A673 (cell line): ENCODE results near the gene TENM4.

ENCODE experiments used
- EZH2 ChIP-seq: fragments of 200-600 bp; sonication (generic); IDR thresholded peaks from 2 replicates; pipeline ENCODE4 v1.6.1; 2017; ENCODE audit warnings: borderline replicate concordance, low read depth, mild to moderate bottlenecking, mixed read lengths, antibody characterized with exemption, low read length; ENCODE audit not compliant: poor library complexity, severe bottlenecking
- TF ChIP-seq, protein P1 (sequence below): fragments of 300-800, 200-600 bp; sonication (generic); conservative IDR thresholded peaks from 2 replicates; pipeline ENCODE4 v1.5.1; 2017; ENCODE audit warnings: low read depth, mild to moderate bottlenecking, antibody characterized with exemption, low read length, moderate library complexity, mixed read lengths

GRCh38 chr11:79291948-79292347, 148.9 kb downstream of the TENM4 start:
- TF ChIP-seq, protein P1, sequence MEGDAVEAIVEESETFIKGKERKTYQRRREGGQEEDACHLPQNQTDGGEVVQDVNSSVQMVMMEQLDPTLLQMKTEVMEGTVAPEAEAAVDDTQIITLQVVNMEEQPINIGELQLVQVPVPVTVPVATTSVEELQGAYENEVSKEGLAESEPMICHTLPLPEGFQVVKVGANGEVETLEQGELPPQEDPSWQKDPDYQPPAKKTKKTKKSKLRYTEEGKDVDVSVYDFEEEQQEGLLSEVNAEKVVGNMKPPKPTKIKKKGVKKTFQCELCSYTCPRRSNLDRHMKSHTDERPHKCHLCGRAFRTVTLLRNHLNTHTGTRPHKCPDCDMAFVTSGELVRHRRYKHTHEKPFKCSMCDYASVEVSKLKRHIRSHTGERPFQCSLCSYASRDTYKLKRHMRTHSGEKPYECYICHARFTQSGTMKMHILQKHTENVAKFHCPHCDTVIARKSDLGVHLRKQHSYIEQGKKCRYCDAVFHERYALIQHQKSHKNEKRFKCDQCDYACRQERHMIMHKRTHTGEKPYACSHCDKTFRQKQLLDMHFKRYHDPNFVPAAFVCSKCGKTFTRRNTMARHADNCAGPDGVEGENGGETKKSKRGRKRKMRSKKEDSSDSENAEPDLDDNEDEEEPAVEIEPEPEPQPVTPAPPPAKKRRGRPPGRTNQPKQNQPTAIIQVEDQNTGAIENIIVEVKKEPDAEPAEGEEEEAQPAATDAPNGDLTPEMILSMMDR = no peak
- no peak for TF ChIP-seq EZH2
